GM18951 (cell line): ENCODE data around the gene DENND4A.
"Not testable (repeated sequence)": the region's sequence is repeated elsewhere in the genome, so short reads cannot be mapped to it uniquely, and the experiment has no call there.

Source experiments
- POLR2A ChIP-seq: IDR thresholded peaks from 4 replicates; pipeline ENCODE4 v1.6.1; 2011; ENCODE audit warnings: mild to moderate bottlenecking; ENCODE audit not compliant: insufficient read length, insufficient read depth; ENCODE audit errors: extremely low read depth
- in situ Hi-C: fragments of 300-500 bp; cut with MboI; formaldehyde crosslinking; loops from one replicate; pipeline ENCODE4 v1.12.0; 2022; ENCODE audit warnings: low sequenced_read_pairs, mixed read lengths, inconsistent platforms; ENCODE audit not compliant: unreplicated experiment

The DENND4A gene

DNA sequence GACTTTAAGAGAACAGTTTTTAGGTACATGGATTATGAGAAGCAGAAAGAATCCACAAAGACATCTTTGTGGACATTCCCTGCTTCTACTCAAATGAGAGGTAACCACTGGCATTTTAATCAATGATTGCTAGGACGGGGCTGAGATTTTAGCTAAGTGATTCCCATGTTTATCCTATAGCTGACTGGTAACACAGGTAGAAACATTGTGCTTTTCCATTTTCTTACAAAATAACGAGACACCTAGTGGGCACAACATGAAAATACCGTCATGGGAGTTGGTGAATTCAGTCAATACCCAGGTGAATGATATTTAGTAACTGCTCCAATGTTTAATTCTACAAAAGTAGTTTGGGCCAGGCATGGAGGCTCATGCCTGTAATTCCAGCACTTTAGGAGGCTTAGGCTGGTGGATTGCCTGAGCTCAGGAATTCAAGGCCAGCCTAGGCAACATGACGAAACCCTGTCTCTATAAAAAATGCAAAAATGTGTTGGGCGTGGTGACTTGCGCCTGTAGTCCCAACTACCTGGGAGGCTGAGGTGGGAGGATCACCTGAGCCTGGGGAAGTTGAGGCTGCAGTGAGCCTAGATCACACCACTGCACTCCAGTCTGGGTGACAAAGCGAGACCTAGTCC lies 37.2 kb upstream of the DENND4A start:
- in situ Hi-C loops, result no loop called here
- no peak for TF ChIP-seq POLR2A

DNA sequence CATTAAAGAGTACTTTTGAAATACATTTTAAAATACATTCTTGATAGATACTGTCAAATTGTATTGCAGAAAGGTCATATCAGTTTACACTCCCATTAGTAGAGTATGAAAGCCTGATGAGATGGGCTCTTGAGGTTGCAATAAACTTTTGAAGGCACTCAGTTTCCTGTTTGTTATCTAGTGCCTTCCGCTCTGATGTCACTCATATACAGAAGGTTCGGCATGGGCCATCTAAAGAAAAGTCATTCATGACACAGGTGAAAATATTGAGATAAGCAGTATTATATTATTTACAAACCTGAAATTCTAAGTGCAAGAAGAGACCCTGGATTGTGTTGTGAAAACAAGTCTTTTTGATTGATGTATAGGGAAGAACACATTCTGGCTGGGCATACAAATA lies 36.5 kb upstream of the DENND4A start:
- TF ChIP-seq POLR2A, result no peak
- in situ Hi-C loops, result no loop called here

DNA sequence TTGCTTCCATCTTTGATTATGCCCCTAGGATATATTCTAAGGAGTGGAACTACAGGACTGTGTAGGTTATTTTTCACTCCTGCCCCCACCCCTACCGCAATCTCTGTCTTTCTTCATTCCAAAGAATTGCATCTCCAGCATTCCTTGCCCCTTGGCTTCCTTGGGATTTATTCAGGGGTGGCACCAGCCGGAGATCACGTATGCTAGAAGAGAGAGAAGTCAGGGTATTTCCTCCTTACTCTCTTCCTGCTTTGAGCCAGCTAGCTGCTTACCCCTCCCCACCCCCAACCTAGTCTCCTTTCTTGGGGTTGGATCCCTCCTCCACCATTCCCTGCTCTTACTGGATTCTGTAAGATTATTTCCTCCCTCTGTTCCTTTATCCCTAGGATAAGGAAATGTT lies 35.0 kb upstream of the DENND4A start:
- in situ Hi-C loops, result no loop called here
- no peak for TF ChIP-seq POLR2A

DNA sequence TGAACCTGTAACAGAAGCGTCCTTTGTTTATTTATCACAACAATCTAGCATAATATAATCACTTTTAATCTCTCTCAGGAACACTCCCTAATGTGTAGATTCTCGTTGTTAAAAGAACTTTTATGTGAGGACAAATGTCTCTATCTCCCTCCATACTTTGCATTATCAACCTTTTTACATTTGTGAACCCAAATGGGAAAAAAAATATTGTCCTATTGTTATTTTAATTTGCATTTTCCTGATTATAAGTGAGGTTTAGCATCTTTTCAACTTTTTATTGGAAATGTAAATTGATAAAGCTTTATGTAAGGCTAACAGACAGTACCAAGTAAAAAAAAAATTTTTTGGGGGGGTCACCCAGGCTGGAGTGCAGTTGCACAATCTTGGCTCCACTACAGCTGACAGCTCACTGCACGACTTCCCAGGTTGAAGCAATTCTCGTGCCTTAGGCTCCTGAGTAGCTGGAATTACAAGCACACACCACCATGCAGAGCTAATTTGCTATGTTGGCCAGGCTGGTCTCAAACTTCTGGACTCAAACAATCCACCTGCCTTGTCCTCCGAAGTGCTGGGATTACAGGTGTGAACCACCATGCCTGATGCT lies 33.0 kb upstream of the DENND4A start:
- in situ Hi-C loops, result no loop called here
- TF ChIP-seq POLR2A, result no peak

DNA sequence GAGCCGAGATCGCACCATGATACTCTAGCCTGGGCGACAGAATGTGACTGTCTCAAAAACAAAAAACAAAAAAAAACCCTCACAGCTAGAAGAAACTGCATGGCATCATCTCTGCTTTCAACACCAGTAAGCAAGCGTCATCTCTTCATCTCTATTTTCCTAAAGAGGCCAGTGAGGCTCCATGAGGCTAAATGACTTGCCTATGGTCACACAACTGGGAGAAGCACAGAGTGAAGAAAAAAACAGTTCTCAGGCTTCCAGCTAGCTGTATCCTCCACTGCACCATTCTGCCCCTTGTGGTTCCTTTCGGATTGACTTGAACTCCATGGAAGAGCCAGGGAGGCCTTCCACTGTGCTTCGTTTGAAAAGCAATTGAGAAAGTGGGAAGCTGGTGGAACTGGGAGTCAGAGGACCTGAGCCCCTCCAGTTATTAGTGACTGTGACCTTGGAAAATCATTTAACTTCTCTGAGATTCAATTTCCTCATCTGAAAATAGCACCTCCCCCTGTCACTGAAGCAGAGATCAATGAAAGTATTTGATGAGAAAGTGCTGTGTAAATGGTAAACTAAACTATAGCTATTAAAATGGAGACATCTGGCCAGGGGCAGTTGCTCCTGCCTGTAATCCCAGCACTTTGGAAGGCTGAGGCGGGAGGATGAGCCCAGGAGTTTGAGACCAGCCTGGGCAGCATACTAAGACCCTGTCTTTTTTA lies 32.1 kb upstream of the DENND4A start:
- TF ChIP-seq POLR2A, result no peak
- in situ Hi-C loops, result no loop called here

DNA sequence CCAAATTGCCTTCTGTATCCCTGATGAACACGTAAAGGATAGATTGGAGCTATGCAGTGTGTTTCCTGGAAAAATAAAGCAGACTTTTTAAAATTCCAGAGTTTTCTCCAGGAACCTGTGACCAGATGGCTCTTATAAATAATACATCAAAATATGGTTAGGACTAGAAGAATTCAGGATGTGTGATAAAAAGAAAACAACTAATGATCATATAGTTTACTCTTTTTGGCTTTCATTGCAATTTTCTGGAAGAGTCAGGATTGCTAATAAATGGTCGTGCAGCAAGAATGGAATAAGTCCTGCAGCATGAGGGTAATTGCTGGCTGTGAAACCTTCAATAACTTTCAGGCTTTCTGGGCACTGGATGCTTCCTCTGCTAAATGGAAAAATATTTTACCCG lies 30.2 kb upstream of the DENND4A start:
- in situ Hi-C loops, result no loop called here
- no peak for TF ChIP-seq POLR2A

DNA sequence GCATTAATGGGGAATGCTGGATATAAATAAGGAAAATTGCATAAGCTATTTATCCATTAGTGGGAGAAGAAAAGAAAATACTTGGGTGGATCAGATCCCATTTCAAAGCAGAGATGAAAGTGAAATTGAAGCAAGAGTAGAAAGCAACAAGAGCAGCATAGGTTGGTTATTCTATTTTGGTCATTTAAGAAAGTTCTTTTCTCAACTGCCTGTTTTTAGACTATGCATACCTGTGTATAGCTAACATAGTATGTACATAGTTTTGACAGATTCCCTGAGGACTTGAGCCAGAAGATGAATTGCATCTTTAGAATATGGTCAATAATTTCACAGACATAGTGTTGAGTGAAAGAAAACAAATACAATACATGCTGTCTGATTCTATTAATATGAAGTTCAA lies 29.0 kb upstream of the DENND4A start:
- in situ Hi-C loops, result no loop called here
- no peak for TF ChIP-seq POLR2A

DNA sequence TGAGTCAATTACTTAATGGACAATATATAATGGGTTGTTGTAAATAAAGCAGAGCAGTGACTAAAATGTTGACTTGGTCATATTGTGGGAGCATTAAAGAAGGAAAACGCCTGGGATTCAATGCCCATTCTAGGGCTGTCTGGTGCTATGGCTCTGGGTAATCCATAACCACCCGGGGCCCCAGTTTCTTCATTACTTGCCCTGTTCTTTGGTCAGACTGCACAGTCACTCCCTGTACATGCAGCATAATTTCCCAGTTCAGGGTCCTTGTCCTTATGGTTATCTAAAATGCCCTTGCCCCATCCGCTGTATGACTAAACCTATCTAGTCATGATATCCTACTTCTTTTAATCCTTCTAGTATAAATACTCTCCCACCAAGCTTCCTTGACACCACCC lies 27.5 kb upstream of the DENND4A start:
- in situ Hi-C loops, result no loop called here
- TF ChIP-seq POLR2A, result no peak

DNA sequence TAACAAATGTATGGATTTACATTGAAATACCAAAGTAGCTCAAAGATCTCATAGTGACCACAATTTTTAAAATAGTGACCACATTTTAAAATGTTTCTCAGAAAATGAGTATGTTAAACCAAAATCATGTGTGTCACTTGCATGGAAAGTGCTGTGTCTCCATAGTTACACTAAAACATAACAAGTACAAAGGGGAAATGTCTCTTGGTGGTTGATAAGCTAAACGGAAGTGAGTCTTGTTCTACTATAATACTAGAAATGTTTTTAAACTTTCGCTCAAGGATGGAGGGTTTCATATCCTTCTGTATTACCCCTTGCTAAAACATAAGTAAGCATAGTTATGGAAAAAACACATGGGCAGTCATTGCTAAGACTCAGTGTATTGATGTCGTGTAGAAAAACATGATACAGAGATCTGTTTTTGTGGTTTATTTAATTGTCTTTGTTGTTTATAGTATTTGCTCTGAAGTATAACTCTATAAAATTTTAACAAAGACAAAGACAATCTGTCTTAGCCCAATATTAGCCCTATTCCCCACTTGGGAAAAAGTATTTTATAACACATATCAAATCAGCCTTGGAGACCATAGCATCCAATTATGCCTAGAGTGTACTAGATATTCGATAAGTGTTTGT lies 27.0 kb upstream of the DENND4A start:
- in situ Hi-C loops, result no loop called here
- TF ChIP-seq POLR2A, result no peak

DNA sequence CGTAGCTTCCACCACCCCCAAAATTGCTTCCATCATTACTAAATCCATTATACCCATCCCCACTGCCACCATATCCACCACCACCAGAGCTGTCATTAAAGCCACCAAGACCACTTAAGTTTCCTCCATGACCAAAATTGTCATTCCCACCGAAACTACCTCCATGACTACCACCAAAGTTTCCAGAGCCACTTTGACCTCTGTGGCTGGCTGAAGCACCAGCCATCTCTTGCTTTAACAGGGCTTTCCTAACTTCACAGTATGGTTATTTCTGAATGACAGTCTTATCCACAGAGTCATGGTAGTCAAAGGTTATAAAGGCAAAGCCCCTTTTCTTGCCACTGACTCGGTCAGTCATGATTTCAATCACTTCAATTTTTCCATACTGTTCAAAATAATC lies 24.3 kb upstream of the DENND4A start:
- in situ Hi-C loops, result no loop called here
- no peak for TF ChIP-seq POLR2A

DNA sequence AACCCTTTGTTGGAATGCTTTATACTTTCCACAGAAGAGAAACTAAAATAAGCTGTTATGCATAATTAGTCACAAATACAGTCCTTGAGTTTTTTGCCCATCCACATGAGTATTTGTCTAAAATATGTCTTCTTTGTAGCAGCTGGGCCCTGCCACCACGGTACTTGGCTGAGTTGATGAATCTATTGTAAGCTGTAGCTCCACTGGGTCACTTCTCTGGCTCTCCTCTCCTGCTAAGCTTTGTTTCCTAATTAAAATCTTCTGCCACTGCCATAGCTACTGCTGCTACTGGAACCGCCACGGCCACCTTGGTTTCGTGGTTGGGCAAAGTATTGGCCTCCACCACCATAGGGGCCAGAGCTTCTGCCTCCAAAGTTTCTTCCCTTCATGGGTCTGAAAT lies 23.9 kb upstream of the DENND4A start:
- in situ Hi-C loops, result not testable (repeated sequence)

DNA sequence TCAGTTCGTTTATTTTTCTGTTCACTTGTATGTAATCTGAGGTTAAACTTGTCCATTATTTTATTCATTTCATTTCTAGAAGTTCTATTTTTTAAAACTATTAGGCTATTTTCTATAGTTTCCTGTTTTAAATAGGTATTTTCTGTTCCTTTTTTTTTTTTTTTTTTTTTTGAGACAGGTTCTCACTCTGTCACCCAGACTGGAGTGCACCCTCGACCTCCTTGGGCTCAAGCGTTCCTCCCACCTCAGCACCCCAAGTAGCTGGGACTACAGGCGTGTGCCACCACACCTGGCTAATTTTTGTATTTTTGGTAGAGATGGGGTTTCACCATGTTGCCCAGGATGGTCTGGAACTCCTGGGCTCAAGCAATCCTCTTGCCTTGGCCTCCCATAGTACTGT lies 22.2 kb upstream of the DENND4A start:
- in situ Hi-C loops, result not testable (repeated sequence)

DNA sequence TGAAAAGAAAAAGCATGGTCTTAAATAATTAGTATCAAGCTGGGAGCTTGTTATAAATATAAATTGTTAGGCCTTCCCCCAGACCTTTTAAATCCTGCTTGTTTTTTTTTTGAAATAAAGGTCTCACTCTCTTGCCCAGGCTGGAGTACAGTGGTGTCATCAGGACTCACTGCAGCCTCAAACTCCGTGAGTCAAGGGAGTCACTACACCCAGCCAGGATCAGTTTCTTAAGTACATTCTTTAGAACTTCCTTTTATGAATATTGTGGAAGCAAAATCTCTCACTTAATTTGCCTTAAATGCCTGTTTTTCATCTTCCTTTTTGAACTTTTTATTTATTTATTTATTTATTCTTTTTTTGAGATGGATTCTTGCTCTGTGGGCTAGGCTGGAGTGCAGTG lies 20.8 kb upstream of the DENND4A start:
- TF ChIP-seq POLR2A, result no peak
- in situ Hi-C loops, result no loop called here

DNA sequence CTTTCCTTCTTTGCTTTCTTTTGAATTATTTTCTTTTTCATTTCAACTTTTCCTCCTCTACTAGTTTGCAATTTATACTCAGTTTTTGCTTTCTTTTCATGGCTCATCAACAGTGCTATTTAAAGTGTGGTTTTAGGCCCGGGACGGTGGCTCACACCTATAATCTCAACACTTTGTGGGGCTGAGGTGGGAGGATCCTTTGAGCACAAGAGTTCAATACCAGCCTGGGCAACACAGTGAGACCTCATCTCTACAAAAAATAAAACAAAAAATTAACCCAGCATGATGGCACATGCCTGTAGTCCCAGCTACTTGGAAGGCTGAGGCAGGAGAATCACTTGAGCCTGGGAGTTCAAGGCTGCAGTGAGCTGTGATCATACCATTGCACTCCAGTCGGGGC lies 20.4 kb upstream of the DENND4A start:
- in situ Hi-C loops, result no loop called here
- TF ChIP-seq POLR2A, result no peak
